ENCODE data around the gene OR56A5. TPM values are rescaled to one million over a fixed set of nuclear protein-coding genes. Genes with fewer than 3 reads are reported as not detected.

Gene OR56A5
- total and polyA plus RNA-seq, 10 donors, result not detected

GRCh38 chr11:5930614-5931013 lies 37.7 kb downstream of the OR56A5 start:
- TF ChIP-seq POLR2A (IDR thresholded peaks at IDR 0.05) (no peak), CTCF (IDR thresholded peaks at IDR 0.05 in 8 of 11, conservative IDR thresholded peaks at IDR 0.05 in 3 of 11) (no peak), POLR2AphosphoS5 (IDR thresholded peaks at IDR 0.05) (no peak)
- Histone ChIP-seq H3K9me3 (peaks cover 0 to 65% (median 12%) of the 10 kb centered on the region in 8 donors), H3K4me1 (no peaks in the 10 kb centered on the region), H3K4me3 (no peak overlapping the region), H3K27ac (no peak overlapping the region), H3K36me3 (no peaks in the 10 kb centered on the region), H3K27me3 (replicated peaks in 1 of 7) (no peaks in the 10 kb centered on the region)
- no peak for DNase-seq
- intact Hi-C loops (cut with DNase I; ENCODE audit: low total_unique reads), result no loop called here
- WGBS, 5 donors, result 90 to 92% (median 91%) methylated on average over 12 to 19 of the region's 19 CpGs

DNA sequence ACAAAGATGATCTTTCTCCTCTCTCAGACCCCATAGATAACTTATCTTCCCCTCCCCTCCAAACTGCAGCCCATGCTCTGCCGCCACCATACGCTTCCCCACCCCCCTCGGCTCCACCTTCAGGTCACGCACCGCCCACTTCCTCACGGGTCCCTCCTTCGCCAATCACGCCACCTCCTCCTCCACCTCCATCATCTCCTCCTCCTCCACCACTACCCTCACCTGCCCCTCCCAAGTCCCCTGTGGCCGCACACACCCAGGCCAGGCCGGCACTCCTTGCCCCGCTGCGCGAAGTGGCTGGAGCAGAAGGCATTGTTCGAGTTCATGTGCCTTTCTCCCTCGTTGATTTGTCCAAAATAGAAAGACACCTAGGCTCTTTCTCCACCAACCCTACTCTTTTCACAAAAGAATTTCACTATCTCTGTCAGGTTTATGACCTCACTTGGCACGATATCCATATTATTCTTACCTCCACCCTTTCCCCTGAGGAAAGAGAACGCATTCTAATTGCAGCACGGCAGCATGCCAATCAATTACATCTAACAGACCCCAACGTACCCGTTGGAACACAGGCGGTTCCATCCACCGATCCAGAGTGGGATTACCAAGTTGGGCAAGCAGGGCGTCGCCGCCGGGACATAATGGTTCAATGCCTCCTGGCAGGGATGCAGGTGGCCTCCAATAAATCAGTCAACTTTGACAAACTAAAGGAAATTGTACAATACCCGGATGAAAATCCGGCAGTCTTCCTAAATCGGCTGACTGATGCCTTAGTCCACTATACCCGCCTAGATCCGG lies 38.5 kb downstream of the OR56A5 start:
- H3K36me3 ChIP-seq, result no peaks in the 10 kb centered on the region
- no peaks in the 10 kb centered on the region for H3K27me3 ChIP-seq (replicated peaks in 1 of 7)
- no peak for DNase-seq
- TF ChIP-seq POLR2A (IDR thresholded peaks at IDR 0.05) (no peak), POLR2AphosphoS5 (IDR thresholded peaks at IDR 0.05) (no peak), CTCF (IDR thresholded peaks at IDR 0.05 in 8 of 11, conservative IDR thresholded peaks at IDR 0.05 in 3 of 11) (no peak)
- intact Hi-C loops (cut with DNase I; ENCODE audit: low total_unique reads), result no loop called here
- H3K27ac ChIP-seq, result no peak overlapping the region
- 90 to 93% (median 92%) methylated on average over 31 of the region's 31 CpGs for WGBS, 5 donors
- H3K4me3 ChIP-seq, result no peak overlapping the region
- no peaks in the 10 kb centered on the region for H3K4me1 ChIP-seq
- H3K9me3 ChIP-seq, result peaks cover 0 to 67% (median 17%) of the 10 kb centered on the region in 8 donors

DNA sequence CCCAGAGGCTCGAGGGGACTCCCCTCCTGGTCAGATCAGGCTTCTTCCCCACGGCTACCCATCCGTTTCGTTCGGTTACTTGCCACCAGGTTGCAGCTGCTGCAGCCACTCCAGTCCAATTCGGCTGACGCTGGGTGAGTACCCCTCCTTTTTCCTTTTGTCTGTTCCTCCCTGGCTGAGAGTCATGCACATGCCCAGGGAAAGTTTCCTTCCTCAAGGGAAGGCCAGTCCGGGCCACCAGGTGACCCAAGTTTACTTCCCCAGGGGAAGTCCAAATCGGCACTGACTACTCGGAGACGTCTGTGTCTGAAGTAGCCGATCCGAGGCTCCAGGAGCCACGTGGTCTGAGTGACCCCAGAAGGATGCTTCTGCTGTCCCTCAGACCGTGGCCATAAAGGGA lies 39.5 kb downstream of the OR56A5 start:
- DNase-seq, result no peak
- Histone ChIP-seq H3K4me3 (no peak overlapping the region), H3K36me3 (no peaks in the 10 kb centered on the region), H3K27me3 (replicated peaks in 1 of 7) (no peaks in the 10 kb centered on the region), H3K4me1 (no peaks in the 10 kb centered on the region), H3K9me3 (peaks cover 0 to 75% (median 25%) of the 10 kb centered on the region in 8 donors), H3K27ac (no peak overlapping the region)
- TF ChIP-seq CTCF (IDR thresholded peaks at IDR 0.05 in 8 of 11, conservative IDR thresholded peaks at IDR 0.05 in 3 of 11), result no peak
- TF ChIP-seq POLR2AphosphoS5 (IDR thresholded peaks at IDR 0.05), result no peak
- no peak for TF ChIP-seq POLR2A (IDR thresholded peaks at IDR 0.05)
- WGBS, 5 donors, result 83 to 88% (median 88%) methylated on average over 15 of the region's 15 CpGs
- intact Hi-C loops (cut with DNase I; ENCODE audit: low total_unique reads), result no loop called here

- intact Hi-C loops (cut with DNase I; ENCODE audit: low total_unique reads), result no loop called here
- Histone ChIP-seq H3K27ac (no peak overlapping the region), H3K9me3 (peaks cover 0 to 80% (median 31%) of the 10 kb centered on the region in 8 donors), H3K4me3 (no peak overlapping the region), H3K36me3 (no peaks in the 10 kb centered on the region), H3K27me3 (replicated peaks in 1 of 7) (no peaks in the 10 kb centered on the region), H3K4me1 (no peaks in the 10 kb centered on the region)
- 95 to 96% (median 95%) methylated on average over 17 of the region's 17 CpGs for WGBS, 5 donors
- TF ChIP-seq POLR2A (IDR thresholded peaks at IDR 0.05), result no peak
- TF ChIP-seq POLR2AphosphoS5 (IDR thresholded peaks at IDR 0.05), result no peak
- TF ChIP-seq CTCF (IDR thresholded peaks at IDR 0.05 in 8 of 11, conservative IDR thresholded peaks at IDR 0.05 in 3 of 11), result no peak
- no peak for DNase-seq
Observed at GRCh38 chr11:5928271-5928670, 40.0 kb downstream of the OR56A5 start.
